ENCODE data around the gene TNFRSF1B.

DNA sequence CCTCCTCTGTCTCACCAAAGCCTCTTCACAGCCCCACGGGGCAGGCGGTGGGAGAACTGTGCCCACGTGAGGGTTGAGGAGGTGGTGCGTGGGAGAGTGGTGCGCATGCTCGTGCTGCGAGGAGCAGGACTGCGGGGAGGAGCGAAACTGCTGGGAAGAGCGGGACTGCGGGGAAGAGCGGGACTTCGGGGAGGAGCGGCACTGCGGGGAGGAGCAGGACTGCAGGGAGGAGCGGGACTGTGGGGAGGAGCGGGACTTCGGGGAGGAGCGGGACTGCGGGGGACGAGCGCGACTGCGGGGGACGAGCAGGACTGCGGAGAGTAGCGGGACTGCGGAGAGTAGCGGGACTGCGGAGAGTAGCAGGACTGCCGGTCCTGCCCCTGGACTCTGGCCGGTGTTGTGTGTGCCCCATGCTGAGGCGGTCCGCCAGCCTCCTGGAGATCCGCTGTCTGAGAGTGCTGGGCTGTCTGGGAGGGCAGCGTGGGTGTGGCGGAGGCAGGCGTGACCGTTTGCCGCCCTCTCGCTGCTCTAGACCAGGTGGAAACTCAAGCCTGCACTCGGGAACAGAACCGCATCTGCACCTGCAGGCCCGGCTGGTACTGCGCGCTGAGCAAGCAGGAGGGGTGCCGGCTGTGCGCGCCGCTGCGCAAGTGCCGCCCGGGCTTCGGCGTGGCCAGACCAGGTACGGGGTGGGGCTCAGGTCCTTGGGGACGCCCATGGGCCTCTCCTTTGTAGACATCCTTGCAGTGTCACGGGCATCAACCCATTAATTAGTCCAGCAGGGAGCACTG, 24.6 kb downstream of the TNFRSF1B start:
- TF ChIP-seq POLR2A (IDR thresholded peaks at IDR 0.05; ENCODE audit: low read length): no peak
- no peak for TF ChIP-seq GATA1 (IDR thresholded peaks at IDR 0.05; ENCODE audit: low read depth, low read length)

Measured in erythroblast (primary cell).